Hepatic stellate cell (primary cell): ENCODE data around the gene IGF1R.

ENCODE experiments used
- DNase-seq: peaks from one replicate; pipeline ENCODE4 v3.0.0; 2011; ENCODE audit warnings: low spot score

The IGF1R gene

DNA sequence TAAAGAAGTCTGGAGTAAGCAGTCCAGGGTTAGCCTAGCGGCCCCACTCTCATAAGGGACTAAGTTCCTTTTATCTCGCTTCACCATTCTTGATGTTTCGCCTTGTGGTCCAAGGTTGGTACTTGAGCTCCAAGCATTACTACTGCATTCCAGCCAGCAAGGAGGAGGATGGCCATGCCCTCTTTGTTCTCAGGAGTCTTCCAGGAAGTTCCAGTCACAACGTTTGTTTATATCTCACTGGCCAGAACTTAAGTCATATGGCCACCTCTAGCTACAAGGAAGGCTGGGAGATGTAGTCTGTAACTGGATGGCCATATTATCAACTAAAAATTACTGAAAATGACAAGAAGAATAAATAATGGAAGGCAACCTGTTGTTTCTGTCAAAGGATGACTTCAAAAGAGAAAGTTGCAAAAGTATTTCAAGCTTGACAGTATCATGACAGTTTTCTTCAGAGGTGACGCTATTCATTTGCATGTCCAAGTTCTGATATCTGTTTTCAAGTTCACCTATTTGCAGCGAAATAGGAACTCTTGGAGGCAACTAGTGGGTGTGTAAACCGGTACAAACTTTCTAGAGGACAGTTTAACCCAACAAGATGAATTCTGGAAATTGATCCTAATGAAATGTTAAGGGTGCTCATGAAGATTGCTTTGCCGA is 240.6 kb downstream of the IGF1R start:
- peak; percentile 41 for DNase-seq

GRCh38 chr15:98889930-98890695 is 241.8 kb downstream of the IGF1R start:
- peak; percentile 34 for DNase-seq

DNA sequence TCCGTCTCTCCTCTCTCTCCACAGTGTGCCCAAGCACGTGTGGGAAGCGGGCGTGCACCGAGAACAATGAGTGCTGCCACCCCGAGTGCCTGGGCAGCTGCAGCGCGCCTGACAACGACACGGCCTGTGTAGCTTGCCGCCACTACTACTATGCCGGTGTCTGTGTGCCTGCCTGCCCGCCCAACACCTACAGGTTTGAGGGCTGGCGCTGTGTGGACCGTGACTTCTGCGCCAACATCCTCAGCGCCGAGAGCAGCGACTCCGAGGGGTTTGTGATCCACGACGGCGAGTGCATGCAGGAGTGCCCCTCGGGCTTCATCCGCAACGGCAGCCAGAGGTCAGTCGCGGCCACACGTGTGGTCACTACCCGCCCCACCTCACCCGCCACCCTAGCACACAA is 243.0 kb downstream of the IGF1R start:
- DNase-seq, result no peak

DNA sequence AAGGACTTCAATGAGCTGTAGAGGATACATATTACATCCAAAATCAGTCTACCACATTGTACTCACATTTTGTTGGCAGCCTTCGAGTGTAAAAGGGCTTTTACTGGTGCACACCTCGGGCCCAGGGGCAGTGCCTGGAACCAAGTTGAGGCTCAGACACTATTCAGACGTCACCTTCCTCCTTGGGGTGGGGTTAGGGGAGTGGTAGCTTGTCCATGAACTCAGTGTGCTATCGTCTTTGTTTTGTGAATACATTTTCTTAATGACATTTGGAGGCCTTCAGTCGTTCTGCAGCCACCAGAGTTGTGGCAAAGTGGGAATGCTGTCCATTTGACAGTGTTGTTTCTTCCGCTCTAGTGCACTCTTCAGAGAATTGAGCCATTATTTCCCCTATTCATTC is 245.1 kb downstream of the IGF1R start:
- DNase-seq, result no peak

DNA sequence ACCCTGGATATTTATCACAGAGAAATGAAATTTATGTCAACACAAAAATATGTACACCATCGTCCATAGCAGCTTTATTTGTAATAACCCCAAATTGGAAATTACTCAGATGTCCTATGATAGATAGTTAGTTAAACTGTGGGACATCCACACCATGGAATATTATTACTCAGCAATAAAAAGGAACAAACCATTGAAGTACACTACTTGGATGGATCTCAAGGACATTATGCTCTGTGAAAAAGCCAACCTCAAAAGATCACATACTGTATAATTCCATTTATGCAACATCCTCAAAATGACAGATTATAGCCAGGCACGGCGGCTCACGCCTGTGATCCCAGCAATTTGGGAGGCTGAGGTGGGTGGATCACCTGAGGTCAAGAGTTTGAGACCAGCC is 246.0 kb downstream of the IGF1R start:
- no peak for DNase-seq

DNA sequence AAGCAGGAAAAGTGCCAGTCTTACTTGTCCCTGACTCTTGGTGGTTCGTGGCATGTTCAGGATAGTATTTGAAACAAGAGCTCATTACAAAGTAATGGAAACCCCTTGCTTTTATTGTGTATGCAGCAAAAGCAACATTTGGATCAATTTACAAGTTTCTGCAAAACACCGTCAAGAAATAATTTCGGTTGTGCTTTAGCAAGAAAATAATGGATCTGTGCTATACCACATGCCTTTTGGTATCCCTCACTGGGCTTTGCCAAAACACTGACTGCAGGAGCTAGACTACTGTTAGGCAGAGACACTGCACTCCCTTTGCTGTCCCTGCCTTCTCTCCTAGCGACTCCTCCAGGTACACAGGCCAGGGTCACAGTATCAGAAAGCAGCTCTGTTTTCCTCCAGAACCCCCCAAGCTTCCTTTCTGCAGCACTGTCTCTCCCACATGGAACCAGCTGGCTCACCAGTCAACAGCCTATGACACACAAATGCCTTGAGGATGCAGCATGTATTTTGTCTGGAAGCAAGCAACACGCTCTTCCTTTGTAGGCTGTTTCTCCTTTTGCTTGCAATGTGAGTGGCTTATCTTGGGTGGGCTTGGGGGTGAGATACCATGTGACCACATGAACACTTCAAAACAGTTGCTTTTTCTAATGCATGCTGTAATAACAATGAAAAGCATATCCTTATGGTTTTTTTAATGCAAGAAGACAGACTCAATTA is 247.8 kb downstream of the IGF1R start:
- peak; percentile 72 for DNase-seq

DNA sequence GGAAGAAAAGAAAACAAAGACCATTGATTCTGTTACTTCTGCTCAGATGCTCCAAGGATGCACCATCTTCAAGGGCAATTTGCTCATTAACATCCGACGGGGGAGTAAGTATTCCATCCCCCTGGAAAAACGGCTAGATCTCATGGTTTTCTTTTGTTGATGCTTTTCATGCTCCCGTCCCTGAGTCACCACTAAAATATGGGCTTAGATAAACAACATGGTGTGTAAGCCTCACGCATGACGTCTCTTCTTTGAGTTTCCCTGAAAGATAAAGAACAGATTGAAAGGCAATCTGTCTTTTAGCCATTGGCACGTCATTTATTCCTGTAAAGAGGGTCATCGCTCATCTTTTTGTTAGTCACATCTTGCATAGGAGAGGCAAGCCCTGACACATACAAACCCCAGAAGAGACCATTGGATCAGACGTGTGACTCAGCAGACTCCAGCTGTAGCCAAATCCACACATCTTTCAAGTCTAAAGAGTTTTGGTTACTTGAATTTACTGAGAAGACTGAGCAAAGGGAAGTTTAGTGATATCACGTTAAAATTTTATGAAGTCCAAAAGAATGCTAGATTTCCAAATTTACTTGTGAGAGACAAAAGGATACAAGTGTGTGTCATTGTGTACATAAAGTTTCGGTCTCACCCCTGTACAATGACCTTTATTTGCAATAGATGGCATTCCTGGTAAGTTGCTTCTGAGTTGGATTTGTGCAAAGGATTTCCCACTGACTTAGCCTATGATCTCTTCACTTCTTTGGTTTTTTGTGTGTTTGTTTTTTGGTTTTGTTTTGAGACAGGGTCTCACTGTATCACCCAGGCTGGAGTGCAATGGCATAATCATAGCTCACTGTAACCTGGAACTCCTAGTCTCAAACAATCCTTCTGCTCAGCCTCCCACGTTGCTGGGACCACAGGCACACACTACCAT is 248.7 kb downstream of the IGF1R start:
- DNase-seq, result peak; percentile 91

GRCh38 chr15:98898122-98898521 is 249.8 kb downstream of the IGF1R start:
- no peak for DNase-seq

- no peak for DNase-seq
These were observed 251.1 kb downstream of the IGF1R start for GRCh38 chr15:98899272-98900021.

- DNase-seq, result peak; percentile 29
These were observed 252.0 kb downstream of the IGF1R start for GRCh38 chr15:98900356-98900755.

- no peak for DNase-seq
These were observed 253.2 kb downstream of the IGF1R start for GRCh38 chr15:98901434-98902072.

DNA sequence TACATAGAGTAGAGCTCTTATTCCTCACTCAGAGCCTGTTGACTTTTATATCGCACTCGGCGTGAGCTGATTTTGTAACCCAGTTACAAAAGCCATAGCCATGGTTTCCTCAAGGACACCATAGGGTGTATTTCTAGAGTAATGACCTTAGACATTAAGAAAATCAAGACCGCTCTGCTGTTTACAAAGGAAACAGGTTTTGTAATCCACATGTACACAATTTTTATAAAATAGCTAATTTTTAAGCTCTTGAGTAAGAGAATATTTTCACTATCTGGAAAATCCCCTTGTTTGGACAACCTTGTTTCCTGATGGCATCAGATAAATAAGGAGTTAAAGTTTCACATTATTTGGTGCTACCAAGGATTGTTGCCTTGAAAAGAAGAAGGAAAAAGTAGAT is 254.6 kb downstream of the IGF1R start:
- DNase-seq, result no peak

DNA sequence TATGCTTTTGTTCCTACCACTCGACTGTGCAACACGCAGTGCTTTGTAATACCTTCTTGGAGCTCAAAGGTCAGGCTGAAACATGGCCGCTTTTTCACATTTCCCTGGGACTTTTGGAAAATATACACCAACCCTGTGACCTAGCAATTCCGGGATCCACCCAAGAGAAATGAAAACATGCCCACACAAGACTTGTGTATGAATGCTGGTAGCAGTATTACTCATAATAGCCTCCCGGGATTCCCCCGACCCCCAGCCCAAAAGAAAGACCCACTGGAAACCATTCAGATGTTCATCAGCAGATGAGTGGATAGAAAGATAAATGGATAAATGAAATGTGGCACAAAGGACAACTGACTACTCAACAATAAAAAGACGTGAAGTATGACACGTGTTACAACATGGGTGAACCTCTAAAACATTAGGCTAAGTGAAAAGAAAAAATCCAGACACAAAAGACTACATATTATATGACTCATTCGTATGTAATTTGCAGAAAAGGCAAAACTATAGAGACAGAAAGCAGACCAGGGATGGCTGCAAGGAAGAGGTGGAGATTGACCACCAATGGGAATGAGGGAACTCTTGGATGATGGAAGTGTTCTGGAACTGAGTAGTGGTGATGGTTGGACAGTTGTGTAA is 255.2 kb downstream of the IGF1R start:
- peak; percentile 74 for DNase-seq

DNA sequence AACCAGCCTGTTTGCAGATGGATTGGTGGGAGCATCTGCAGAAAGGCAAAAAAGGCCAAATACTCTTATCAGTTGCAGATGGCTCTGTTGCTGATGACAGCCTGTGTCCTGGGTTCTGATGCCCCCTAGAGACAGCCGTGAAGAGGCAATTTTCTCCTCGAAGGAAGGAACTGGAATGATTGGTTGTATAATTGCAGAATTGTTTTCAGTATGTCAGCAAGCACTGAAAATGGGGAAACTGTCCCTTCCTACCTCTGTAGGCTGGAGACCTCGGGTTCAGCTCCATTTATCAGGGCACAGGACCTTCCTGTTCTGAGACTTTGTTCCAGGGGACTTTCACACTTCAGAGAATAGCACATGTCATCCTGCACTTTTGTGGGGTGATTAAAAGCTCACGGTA is 256.2 kb downstream of the IGF1R start:
- DNase-seq, result peak; percentile 64

DNA sequence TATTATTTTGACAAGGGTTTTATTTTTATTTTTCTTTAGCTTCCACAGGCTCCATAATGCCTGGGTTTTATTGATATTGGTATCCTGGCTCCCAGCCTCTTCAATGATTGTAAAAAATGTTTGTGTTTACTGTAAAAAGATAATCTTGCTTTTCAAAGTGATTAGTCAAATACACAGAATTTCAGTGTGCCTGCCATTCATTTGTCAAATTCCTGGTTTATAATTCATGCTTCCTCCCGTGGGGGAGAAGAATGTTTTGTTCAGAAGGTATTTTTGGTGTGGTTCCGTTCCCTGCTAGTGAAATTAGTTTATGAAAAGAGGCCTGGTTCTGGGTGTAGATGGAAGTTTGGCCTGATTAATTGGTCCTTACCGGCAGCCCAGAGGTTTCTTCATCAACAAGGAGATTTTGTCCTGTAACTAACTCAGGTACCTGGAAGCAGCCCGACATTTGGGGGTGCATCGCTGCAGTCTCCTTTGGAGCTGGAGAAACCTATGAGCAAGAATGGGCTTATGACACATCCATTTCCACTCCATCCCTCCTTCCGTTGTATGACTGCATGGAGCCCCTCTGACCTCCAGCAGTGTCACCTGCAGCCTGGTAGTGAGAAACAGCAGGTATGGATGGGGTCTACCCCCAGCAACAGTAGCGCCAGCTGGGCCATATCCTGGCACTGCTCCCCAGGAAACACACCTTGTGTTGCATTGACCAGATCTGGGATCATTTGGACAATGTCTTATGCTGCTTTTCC is 257.8 kb downstream of the IGF1R start:
- peak; percentile 41 for DNase-seq

- DNase-seq, result peak; percentile 19
These were observed 258.4 kb downstream of the IGF1R start for GRCh38 chr15:98906712-98907083.

- no peak for DNase-seq
These were observed 259.7 kb downstream of the IGF1R start for GRCh38 chr15:98907927-98908471.

DNA sequence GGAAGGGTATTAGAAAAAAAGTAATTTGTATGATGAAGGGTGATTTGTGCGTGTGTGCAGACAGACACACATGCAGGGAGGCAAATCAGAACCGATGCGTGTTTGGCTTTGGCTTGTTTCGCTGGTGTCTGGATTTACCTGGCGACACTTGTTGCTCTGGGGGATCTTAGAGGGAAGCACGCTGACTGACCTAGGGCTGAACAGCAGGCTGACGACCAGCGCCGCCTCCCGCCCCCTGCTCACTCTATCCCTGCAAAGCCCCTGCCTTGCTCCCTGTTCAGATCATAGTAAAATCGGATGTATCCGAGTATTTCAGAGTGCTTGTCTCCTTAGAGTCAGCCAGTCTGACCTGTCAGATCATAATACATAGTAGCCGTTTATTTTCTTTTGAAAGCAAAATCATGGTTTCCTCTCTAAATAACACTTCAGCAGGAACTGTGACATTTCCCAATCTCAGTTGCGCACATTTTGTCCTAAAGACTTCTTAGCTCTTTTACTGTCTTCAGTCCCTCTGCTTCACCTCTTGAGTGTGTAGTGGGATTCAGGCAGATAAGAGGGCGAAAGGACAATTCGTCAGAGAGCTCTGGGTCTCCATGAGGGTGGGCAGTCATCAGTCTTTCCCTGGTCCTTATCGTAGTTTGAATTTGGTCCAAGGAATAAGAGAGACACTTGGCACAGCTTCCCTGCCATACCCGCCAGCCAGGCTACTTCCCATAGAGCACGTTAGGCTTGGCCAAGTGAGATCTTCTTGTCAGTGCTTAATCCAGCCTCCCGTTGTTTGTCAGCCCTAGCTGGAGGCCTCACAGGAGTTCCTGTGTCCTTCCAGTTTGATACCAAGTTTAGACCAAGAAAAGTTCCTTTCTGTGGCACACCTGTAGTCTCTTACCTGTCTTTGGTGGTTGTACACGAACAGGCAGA is 261.9 kb downstream of the IGF1R start:
- DNase-seq, result no peak
